ENCODE data around the gene CDH20. TPM values are rescaled to one million over a fixed set of nuclear protein-coding genes. Genes with fewer than 3 reads are reported as not detected.
"Not testable (repeated sequence)": the region's sequence is repeated elsewhere in the genome, so short reads cannot be mapped to it uniquely, and the experiment has no call there.

The CDH20 gene
- total RNA-seq, 1 experiment from 2014 or later = 0.05 TPM

DNA sequence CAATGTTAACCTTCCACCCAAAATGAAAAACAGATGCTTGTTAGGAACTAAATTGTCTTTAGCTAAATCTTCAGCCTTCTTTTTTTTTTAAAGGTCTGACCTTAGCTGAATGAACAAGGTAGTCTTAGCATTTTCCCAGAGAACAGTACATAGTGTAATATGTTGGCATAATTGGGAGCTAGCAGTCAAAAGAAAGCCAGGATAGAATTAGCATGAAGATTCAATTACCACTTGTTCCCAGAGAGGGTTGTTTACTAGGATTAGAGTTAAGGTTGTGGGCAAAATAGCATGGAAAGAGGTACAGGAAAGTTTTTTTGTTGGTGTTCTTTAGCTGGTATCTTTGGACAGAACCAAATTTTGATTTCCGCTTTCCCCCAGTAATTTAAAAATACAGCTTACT lies 6.9 kb downstream of the CDH20 start:
- no peak for DNase-seq (ENCODE audit: low read depth)

DNA sequence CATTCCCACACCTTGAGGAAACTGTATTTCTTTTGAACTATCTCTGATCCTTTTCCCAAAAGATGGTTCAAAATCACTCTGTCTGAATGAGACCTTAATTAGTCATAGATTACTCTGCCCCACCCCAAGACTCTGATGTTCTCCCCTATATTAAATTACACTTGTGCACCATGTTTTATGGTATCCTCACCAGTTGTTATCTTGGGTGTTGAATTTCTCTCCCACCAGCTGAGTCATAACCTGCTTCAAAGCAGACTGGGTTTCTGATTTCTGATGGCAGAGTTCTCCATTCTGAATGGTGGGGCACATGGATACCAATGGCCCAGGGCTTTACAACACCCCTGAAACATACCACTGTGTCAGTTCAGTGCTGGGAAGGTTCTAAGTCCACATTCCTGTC lies 15.0 kb downstream of the CDH20 start:
- peak; percentile 57 for DNase-seq (ENCODE audit: low read depth)

DNA sequence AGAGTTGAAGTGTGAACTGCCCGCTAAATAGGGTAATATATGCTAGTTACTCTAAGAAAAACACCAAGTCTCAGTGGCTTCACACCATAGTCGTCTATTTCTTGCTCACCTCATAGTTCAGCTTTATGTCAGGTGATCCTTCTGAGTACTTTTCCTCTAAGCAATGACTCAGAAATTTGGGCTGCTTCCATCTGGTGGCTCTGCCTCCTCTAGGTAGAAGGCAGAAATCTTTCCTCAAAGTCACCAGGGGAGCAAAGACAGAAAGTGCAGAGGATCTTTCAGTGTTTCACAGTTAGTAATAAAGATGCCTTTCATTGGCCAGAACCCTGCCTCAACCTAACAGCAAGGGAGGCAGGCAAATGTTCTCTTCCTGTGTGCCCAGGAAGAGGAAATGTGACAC lies 17.3 kb downstream of the CDH20 start:
- peak; percentile 58 for DNase-seq (ENCODE audit: low read depth)

DNA sequence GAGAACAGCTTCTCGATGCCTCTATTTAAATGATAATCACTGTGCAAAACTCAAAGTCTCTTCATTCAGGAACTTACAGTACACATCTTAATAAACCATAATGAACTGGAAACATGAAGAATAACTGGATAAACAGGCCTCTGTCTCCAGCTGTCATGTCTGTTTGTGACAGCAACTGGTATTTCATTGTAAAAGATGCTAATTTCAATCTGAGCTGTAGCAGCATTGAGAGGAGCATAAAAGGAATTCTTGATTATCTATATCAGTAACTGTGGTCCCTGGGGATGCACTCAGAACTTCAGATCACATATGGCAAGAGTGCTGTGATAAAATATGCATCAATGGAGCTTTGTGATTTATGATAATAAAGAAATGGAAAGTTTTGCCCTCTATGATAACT lies 18.8 kb downstream of the CDH20 start:
- DNase-seq (ENCODE audit: low read depth) = no peak

DNA sequence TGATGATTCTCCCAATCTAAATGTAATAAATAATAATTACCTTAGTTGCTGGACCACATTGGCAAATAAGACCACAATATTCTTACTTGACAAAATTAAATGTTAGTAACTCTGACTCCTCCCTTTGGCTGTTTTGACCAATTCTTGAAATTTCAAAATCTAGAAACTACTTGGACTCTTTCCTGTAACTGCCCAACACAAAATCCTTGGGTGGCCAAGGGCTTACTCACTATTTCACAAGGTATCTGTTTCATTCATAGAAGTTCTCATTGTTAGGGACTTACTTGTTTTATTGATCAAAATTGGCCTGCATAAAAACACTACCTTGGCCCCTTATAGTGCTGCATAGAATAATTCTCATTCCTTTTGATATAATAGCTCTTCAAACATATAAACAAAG lies 19.4 kb downstream of the CDH20 start:
- DNase-seq (ENCODE audit: low read depth) = no peak

DNA sequence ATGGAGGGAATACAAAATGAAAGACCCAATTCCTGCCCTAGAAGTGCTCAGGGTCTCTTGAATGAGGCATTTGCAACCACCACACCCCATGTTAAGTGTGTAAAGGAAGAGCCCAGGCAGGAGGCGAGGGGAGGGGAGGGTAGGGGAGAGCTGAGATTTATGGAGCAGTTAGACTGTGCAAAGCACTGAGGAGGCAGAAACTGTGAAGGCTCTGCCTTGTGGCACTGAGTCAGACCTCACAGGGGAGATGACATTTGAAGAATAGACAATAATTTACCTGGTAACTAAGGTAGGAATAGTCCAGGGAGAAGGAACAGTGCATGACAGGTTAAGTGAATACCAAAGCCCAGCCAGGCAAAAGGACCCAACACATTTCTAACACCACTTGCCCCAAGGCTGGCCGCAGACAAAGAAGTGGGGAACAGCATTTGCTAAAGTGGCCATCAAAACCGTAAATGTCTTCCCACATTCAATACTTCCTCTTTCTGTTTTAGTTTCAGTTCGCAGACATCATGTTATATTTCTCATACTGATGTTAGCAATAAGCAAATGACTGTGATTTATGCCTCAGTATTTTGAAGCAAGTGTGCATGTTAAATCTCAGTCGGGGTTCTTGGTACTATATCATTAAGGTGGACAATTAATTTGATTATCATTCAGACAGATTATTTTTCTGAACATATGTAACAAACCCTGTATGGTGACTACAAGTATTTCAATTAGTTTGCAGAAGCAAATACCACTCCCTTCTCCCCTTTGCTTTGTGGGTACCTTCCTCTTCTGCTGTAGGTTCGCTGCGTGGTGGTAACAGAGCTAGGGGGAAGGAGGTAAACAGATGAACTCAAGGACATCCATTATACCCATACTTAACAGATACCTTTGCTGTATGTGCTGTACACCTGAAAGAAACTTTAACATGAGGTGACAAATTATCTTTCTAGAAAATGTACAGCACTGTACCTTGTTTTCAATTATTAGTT lies 27.5 kb downstream of the CDH20 start:
- DNase-seq (ENCODE audit: low read depth) = no peak

DNA sequence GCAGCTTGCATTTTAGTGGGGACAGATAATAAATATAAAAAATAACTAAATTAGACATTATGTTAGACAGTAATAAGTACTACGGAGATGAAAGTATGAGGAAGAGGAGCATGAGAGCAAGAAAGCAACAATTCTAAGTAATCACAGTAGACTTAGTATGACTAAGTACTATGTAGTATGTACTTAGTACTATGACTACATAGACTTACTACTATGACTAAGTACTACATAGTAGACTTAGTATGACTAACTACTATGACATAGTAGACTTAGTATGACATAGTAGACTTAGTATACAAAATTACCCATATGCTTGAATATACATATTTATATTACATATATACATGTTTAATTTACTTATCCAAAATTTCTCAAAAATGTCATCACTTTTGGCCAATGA lies 29.3 kb downstream of the CDH20 start:
- DNase-seq (ENCODE audit: low read depth) = no peak

DNA sequence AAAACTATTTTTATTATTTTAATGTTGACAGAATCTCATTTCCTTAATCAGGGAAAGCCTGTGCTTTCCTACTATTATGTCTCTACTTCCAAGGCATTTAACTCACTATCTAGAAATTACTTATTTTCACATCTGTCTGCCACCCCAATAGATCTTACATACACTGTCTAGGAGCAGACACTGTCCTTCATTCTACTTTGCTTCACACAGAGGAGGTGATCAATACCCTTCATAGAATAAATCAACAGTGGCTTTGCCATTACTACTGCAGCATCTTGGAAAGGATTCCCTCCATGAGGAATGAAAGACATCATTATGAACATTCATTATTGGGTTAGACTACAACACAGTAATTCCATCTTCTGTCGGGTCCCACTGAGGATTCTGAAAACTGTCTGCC lies 31.7 kb downstream of the CDH20 start:
- DNase-seq (ENCODE audit: low read depth) = no peak

DNA sequence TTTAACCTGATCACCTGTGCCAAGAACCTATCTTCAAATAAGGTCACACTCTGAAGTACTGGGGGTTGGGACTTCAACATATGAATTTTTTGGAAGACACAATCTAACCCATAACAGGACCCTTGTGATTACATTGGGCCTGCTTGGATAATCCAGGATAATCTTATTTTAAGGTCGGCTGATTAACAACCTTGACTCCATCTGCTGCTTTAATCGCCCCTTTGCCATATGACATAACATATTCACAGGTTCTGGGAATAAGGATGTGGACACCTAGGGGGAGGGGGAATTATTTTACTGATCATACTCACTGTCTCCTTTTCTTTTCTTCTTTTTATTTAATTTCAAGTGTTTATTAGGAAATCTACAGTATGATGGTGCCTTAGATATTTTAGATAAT lies 34.8 kb downstream of the CDH20 start:
- no peak for DNase-seq (ENCODE audit: low read depth)

DNA sequence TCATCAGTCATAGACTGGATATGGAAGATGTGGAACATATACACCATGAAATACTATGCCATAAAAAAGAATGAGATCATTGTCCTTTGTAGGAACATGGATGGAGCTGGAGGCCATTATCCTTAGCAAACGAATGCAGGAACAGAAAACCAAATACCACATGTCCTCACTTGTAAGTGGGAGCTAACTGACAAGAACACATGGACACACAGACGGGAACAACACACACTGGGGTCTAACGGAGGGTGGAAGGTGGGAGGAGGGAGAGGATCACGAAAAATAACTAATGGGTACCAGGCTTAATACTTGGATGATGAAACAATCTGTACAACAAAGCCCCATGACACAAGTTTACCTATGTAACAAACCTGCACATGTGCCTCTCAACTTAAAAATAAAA lies 36.4 kb downstream of the CDH20 start:
- not testable (repeated sequence) for DNase-seq (ENCODE audit: low read depth)

DNA sequence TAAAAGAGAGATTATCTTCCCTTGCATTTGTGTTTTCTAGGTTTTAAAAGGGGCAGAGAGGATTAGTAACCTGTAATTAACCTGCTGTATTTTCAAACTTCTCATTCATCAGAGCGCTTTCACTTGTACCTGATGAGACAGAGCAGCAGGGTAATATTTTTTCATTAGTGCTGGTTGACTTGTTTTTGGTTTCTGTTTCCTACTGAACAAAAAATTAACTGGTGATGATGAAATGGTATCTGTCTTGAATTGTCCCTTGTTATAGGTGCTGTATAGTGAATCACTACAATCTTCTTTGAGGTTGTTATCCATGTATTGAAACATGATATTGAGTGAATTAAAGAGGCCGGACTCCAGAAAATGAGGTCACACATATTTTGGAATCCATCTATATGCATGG lies 37.9 kb downstream of the CDH20 start:
- no peak for DNase-seq (ENCODE audit: low read depth)

DNA sequence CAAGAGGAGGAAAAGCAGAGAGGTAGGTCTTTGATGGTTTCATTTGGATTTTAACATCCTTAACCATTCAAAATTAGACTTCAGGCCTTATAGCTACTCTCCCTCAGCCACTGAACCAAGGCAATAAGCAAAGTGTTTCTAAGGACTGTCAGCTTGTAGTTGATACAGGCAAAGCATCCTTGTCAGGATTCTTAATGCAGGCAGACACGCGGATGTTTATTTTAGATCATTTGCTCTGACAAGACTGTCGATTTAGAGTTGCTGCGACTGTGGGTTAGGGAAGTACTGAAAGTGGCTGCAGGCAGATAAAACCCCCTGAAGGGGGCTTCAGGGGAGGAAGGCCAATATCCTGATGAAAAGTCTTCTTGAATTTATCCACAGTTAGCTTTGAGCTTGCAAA lies 46.6 kb downstream of the CDH20 start:
- DNase-seq (ENCODE audit: low read depth) = no peak

DNA sequence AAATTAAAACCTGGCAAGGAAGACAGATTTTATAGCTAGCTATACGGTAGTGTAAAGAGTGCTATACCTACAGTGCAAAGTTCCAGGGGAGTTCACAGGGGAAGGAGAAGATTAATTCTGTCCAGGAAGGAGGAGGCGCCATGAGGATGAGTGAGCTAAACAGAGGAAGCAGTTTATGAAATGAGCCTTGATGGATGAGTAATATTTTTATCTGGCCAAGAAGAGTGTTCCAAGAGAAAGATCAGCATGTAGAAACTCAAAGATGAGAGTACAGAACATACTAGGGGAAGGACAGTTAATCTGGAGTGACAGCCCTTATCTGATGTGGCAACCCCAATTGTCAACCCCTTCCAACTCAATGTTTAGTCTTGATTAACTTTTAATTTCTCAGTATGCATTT lies 54.8 kb downstream of the CDH20 start:
- peak; percentile 38 for DNase-seq (ENCODE audit: low read depth)

DNA sequence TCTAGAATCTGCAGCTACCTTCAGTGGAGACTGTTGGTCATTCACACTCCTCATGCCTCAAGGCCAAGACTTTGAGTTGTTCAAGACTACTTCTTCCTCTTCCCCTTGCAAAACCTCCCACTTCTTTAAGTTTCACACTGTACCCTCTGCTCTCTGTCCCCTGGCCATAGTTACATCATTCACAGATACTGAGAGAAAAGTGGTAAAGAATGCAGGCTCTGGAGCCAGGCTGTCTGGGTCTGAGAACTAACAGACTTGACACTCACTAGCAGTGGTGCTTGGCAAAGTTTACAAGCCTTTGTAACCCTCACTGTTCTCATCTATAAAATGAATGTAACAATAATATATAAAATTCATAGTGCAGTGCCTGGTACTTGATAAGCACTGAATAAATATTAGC lies 61.8 kb downstream of the CDH20 start:
- DNase-seq (ENCODE audit: low read depth) = no peak

DNA sequence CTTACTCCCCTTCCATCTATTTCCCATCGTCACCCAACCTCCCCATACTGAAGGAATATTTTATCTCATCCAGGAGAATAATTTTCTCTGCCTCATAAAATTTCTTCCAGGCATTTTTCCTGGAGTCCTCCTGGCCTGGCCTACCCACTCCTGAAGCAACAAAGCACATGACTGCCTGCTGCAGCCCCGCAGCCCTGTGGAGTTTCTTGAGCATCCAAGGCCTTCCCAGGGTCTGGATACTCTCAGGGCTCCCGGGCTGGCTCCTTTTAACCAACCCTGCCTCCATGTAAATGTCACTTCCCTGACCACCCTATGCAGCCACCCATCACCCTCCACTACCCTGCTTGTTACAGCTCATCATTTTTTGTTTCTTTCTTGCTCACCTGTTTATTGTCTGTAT lies 64.0 kb downstream of the CDH20 start:
- DNase-seq (ENCODE audit: low read depth) = no peak

DNA sequence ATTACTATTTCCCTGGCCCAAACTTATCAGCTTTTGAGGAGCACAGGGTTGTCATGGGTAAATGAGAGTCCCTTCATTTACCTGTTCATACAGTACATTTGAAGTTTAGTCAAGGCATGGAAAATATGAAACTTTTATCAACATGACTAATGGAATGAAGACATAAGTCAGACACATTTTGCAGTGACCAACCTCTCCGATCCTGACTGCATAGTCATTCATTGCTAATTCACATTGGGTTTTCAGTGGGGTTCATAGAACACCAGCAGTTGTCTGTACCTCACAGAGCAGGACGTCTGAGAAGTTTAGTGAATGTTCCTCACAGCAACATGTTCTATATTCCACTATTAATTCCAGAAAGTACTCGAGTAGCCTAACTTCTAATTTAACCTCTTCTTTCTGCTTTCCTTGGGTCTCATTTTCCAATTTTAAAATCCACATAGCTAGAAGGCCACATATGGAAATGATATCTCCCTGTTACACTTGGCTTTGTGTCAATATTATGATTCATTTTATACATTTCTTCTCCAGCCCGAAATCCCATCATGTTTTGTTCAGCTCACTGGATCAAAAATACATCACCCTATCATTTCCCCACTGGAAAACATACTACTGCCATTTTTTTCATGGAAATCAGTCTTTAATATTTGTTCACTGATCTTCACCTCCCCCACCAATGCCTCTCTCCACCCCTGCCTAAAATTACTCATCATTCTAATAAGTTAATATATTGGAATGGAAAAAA lies 65.9 kb downstream of the CDH20 start:
- peak; percentile 35 for DNase-seq (ENCODE audit: low read depth)

DNA sequence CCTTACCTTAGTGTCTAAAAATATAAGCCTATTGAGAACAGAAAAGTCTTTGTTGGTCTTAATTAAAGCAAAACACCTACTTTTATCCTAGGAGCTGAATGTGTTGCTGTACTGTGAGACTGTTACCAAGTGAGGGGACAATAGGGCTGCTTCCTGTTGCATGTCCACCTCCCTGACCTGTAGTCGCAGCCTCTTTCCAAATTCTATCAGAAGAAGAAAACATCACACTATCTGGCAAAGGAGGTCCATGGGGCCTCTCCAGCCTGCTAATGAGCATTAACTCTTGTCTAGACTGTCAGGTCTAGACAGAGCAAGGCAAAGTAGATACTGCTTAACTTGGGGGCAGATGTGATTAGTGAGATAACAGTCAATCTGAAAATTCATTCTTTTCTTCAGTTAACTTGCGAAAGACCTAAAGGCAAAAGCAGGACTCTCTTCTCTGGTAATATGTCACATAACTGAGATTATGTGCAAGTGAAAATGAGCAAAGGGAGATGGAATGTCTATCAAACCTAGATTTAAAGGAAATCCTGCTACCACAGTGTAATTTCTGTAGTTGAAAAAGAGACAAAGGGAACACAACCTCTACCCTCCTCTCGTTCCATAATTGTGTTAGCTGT lies 66.9 kb downstream of the CDH20 start:
- DNase-seq (ENCODE audit: low read depth) = no peak

DNA sequence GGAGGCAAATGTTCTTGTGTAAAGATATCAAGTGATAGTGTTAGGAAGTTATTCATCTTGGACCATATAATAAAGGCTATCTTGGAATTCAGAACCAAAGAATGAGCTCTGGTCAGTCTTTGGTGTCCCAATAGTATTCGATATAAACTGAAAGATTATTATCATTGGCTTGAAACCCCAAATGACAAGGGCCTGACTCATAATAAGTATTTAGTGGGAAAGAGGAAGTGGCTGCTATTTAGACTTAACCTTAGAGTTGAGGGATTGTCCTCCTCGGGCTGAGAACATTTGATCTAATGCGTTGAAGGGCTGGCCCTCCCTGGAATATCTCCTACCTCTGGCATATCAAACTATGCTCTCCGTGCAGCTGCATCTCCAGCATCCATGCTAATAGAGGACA lies 67.5 kb downstream of the CDH20 start:
- DNase-seq (ENCODE audit: low read depth) = peak; percentile 83

DNA sequence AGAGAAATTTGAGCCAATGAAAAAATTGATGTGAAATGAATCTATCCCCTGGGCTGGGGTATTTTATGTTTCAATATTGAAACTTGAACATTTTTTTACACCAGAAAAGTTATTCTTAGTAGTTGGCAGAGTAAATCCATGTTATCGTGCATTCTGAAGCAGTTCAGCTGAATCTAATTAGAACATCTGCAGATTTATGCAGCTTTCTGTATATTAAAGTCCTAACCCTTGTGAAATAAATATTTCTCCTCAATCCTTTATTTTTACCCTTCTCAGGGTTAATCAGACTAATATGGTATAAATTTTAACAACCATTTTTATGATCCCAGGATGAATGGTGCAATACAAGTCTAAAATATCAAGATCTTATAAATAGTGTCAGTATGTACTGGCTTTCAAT lies 69.5 kb downstream of the CDH20 start:
- DNase-seq (ENCODE audit: low read depth) = no peak

DNA sequence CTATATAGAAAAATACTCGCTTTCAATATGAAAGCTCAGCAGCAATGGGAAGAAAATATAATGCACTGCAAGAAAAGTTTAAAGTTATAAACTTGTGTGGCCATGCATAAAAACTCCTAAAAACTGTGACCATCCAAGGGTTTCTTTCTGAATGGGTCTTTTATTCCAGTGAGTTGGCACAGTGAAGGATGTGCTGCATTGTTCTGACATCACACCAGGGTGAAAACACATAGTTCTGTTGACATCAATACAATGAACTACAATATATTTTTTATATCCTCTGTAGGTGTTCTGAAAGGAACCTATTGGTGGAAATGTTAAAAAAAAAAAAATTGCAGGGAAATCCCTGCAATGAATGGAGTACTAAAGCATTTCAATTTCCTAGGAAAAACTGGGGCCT lies 80.2 kb downstream of the CDH20 start:
- DNase-seq (ENCODE audit: low read depth) = no peak

DNA sequence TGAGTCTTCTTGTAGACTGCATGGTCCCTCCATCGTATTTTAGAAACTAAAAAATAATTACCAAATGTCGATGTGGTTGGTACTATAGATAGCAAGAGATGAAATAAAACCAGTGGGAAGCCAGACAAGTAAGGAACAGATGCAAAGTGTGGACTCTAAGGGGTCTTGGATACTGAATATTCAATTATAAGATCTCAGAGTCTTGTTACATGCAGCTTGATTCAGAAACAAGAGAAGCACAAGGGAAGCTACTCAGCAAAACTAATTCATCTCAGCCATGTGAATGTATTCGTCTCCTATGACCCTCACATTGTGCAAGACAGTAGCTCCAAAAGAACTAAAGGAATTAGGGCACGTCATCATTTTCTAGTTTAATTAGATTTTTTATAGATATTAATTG lies 80.9 kb downstream of the CDH20 start:
- no peak for DNase-seq (ENCODE audit: low read depth)

DNA sequence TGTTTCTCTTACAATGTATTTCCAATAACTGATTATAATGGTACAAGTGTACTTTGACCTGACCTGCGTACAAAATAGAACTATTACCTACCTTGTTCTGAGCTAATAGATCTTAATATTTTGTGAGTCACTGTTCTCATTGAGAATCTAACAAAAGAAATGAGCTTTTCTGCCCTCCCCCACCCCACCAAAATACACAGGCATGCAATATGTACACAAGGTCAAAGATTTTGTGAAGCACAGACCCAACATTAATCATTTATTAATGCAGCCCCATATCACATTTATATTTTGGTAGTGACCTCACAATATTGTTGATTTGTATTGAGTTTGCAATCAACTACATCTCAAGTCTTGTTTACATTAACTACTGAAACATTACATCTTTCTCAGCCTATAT lies 86.5 kb downstream of the CDH20 start:
- DNase-seq (ENCODE audit: low read depth) = no peak
